Measurements from ENCODE around the gene CALHM3. TPM values are rescaled to one million over a fixed set of nuclear protein-coding genes. Genes with fewer than 3 reads are reported as not detected.

The CALHM3 gene
- total and polyA plus RNA-seq, 2 donors (not counting 3 experiments of a cell fraction or from before 2014, with no cell fraction given), result not detected

- ChIA-PET POLR2A (no interaction called here), CTCF (interaction anchor here (0.9 to 2.4 kb wide), 6 partner anchors 8 to 66 kb away, joined by 3 to 21 read pairs (median 8); no protein-coding TSS in a partner anchor)
- dilution Hi-C loops (cut with MboI; ENCODE audit: extremely low pct_ligation_motif_present, low sequenced_read_pairs) (no loop called here), intact Hi-C loops (cut with micrococcal nuclease) (loop anchor here (2.0 to 5.0 kb wide), 3 partner anchors 31 to 110 kb away; no protein-coding TSS in a partner anchor)
- no peaks in the 10 kb centered on the region for H4K20me1 ChIP-seq (replicated peaks; ENCODE audit: control insufficient read depth, extremely low read depth, insufficient read depth, low read length)
- DNase-seq (ENCODE audit: low read depth, low spot score), result peak; percentile 72
- H3K9ac ChIP-seq (replicated peaks; ENCODE audit: extremely low read depth, insufficient read depth, low read length), result no peak overlapping the region
- no peaks in the 10 kb centered on the region for H3K4me1 ChIP-seq (ENCODE audit: control insufficient read depth, extremely low read depth, insufficient read depth, low read length)
- no TSS peak for BruUV-seq (replicated peaks)
- H3K27ac ChIP-seq (ENCODE audit: insufficient read depth, low read depth, low read length), result no peak overlapping the region
- H3K4me3 ChIP-seq (replicated peaks in 1 of 3; ENCODE audit: insufficient read depth in 1 of 3, low read depth in 1 of 3, low read length in 3 of 3), result no peak overlapping the region
- H3K36me3 ChIP-seq (ENCODE audit: control insufficient read depth in 2 of 2, extremely low read depth in 1 of 2, insufficient read depth in 2 of 2, low read length in 2 of 2), result no peaks in the 10 kb centered on the region
- H3K79me2 ChIP-seq (ENCODE audit: control insufficient read depth, insufficient read depth, low read length), result no peaks in the 10 kb centered on the region
- H2AFZ ChIP-seq (ENCODE audit: low read depth, low read length), result no peak overlapping the region
- FAIRE-seq, result peak; percentile 88
- no peaks in the 10 kb centered on the region for H3K9me1 ChIP-seq (replicated peaks; ENCODE audit: control insufficient read depth, extremely low read depth, insufficient read depth, low read length)
- no peak for TF ChIP-seq MAX (IDR thresholded peaks at IDR 0.05; ENCODE audit: insufficient read depth, insufficient read length)
- TF ChIP-seq, protein P1, sequence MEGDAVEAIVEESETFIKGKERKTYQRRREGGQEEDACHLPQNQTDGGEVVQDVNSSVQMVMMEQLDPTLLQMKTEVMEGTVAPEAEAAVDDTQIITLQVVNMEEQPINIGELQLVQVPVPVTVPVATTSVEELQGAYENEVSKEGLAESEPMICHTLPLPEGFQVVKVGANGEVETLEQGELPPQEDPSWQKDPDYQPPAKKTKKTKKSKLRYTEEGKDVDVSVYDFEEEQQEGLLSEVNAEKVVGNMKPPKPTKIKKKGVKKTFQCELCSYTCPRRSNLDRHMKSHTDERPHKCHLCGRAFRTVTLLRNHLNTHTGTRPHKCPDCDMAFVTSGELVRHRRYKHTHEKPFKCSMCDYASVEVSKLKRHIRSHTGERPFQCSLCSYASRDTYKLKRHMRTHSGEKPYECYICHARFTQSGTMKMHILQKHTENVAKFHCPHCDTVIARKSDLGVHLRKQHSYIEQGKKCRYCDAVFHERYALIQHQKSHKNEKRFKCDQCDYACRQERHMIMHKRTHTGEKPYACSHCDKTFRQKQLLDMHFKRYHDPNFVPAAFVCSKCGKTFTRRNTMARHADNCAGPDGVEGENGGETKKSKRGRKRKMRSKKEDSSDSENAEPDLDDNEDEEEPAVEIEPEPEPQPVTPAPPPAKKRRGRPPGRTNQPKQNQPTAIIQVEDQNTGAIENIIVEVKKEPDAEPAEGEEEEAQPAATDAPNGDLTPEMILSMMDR (IDR thresholded peaks at IDR 0.05; ENCODE audit: extremely low read depth in 1 of 2, insufficient read depth in 1 of 2, low read depth in 1 of 2, low read length in 2 of 2), result peak; percentile 49 to 69
- TF ChIP-seq MYC (IDR thresholded peaks at IDR 0.05; ENCODE audit: low read depth, low read length), result no peak
- TF ChIP-seq GATA2 (IDR thresholded peaks at IDR 0.05; ENCODE audit: insufficient read depth, insufficient read length, low read depth, low read length), result no peak
- TF ChIP-seq POLR2A (IDR thresholded peaks at IDR 0.05; ENCODE audit: low read depth, low read length), result no peak
- no peak overlapping the region for H3K4me2 ChIP-seq (ENCODE audit: insufficient read depth, low read length)
- H3K9me3 ChIP-seq (replicated peaks; ENCODE audit: control insufficient read depth, insufficient read depth, low read length), result no peaks in the 10 kb centered on the region
- no peaks in the 10 kb centered on the region for H3K27me3 ChIP-seq (ENCODE audit: control insufficient read depth in 2 of 2, insufficient read depth in 2 of 2, low read length in 2 of 2)
Measured at GRCh38 chr10:103481974-103482531, 3.0 kb upstream of the CALHM3 start.
